IMR-90 (cell line): ENCODE measurements around the gene SHROOM4. TPM values are rescaled to one million over a fixed set of nuclear protein-coding genes. Genes with fewer than 3 reads are reported as not detected.

Experiments used
- ATAC-seq: fragments of 200-7000 bp; cut with Tn5 transposase; 2 replicates; pipeline ENCODE4 v1.9.1; 2020; ENCODE audit warnings: low read depth, mild to moderate bottlenecking, moderate library complexity
- BruUV-seq: library from RNA; stranded (reverse); fragments of 400-500 nt; replicated peaks from 2 replicates; lab custom pipeline; 2021; lab: Mats Ljungman, UMichigan
- CTCF ChIA-PET: fragments of 300-600 bp; formaldehyde crosslinking; extraction: SDS; loops from one replicate; lab custom pipeline; 2021; ENCODE audit warnings: antibody characterized with exemption; lab: Yijun Ruan, JAX
- POLR2A ChIA-PET: fragments of 300-600 bp; sonication (Branson Sonifier 250); formaldehyde crosslinking; loops from one replicate; lab custom pipeline; 2022; ENCODE audit warnings: antibody characterized with exemption; ENCODE audit not compliant: unreplicated experiment; lab: Charles Lee
- DNase-seq: peaks from one replicate; pipeline ENCODE4 v3.0.0; 2013
- H2AFZ ChIP-seq: replicated peaks from 2 replicates; pipeline ENCODE3; 2013; ENCODE audit warnings: low read length, mild to moderate bottlenecking; ENCODE audit not compliant: poor library complexity
- H2AK5ac ChIP-seq: 2 replicates; pipeline ENCODE4 v1.6.1; 2013; ENCODE audit warnings: low read depth, low read length, inconsistent platforms
- H2AK9ac ChIP-seq: replicated peaks from 2 replicates; pipeline ENCODE3; 2013; ENCODE audit warnings: mild to moderate bottlenecking, low read depth, low read length, moderate library complexity; ENCODE audit not compliant: poor library complexity
- H2BK120ac ChIP-seq: 2 replicates; pipeline ENCODE4 v1.6.1; 2013; ENCODE audit warnings: low read depth, low read length, inconsistent platforms
- H2BK15ac ChIP-seq: 3 replicates; pipeline ENCODE4 v1.6.1; 2013; ENCODE audit warnings: low read depth, low read length, inconsistent platforms
- H2BK20ac ChIP-seq: 2 replicates; pipeline ENCODE4 v1.6.1; 2013; ENCODE audit warnings: low read depth, mild to moderate bottlenecking, inconsistent platforms, low read length, moderate library complexity
- H2BK5ac ChIP-seq: 2 replicates; pipeline ENCODE4 v1.6.1; 2013; ENCODE audit warnings: mild to moderate bottlenecking, low read depth, low read length, inconsistent platforms; ENCODE audit not compliant: poor library complexity, severe bottlenecking
- H3K14ac ChIP-seq: replicated peaks from 2 replicates; pipeline ENCODE4 v1.6.1; 2013; ENCODE audit warnings: low read depth, low read length, inconsistent platforms
- H3K18ac ChIP-seq: 2 replicates; pipeline ENCODE4 v1.6.1; 2013; ENCODE audit warnings: low read depth, low read length, control low read depth
- H3K23ac ChIP-seq: 2 replicates; pipeline ENCODE4 v1.6.1; 2013; ENCODE audit warnings: low read depth, low read length, inconsistent platforms
- H3K27ac ChIP-seq: 2 replicates; pipeline ENCODE4 v1.5.1; 2013; ENCODE audit warnings: mild to moderate bottlenecking, control low read depth, low read length; ENCODE audit not compliant: insufficient read depth
- H3K27me3 ChIP-seq: 2 replicates; pipeline ENCODE4 v1.6.1; 2013; ENCODE audit warnings: low read length; ENCODE audit not compliant: control insufficient read depth, insufficient read depth
- H3K36me3 ChIP-seq: 2 replicates; pipeline ENCODE4 v1.6.1; 2013; ENCODE audit warnings: low read length, mixed read lengths; ENCODE audit not compliant: control insufficient read depth, insufficient read depth
- H3K4ac ChIP-seq: 2 replicates; pipeline ENCODE4 v1.6.1; 2013; ENCODE audit warnings: low read depth, low read length, inconsistent platforms
- H3K4me1 ChIP-seq: 2 replicates; pipeline ENCODE4 v1.6.1; 2013; ENCODE audit warnings: low read length, mixed read lengths; ENCODE audit not compliant: control insufficient read depth, insufficient read depth
- H3K4me2 ChIP-seq: 2 replicates; pipeline ENCODE4 v1.6.1; 2013; ENCODE audit warnings: low read depth, mild to moderate bottlenecking, control low read depth, low read length, moderate library complexity
- H3K4me3 ChIP-seq: 2 replicates; pipeline ENCODE4 v1.5.1; 2013; ENCODE audit warnings: low read depth, mild to moderate bottlenecking, control low read depth, low read length, moderate library complexity; ENCODE audit not compliant: insufficient read depth
- H3K56ac ChIP-seq: 2 replicates; pipeline ENCODE4 v1.6.1; 2013; ENCODE audit warnings: low read length, inconsistent platforms; ENCODE audit not compliant: insufficient read depth; ENCODE audit errors: extremely low read depth
- H3K79me1 ChIP-seq, 2 experiments: 2 replicates each; pipeline ENCODE4 v1.6.1; 2013; ENCODE audit warnings: low read length in 2 of 2, inconsistent platforms in 1 of 2, low read depth in 1 of 2
- H3K9ac ChIP-seq: 2 replicates; pipeline ENCODE4 v1.6.1; 2013; ENCODE audit warnings: low read depth, low read length, control low read depth
- H3K9me1 ChIP-seq: 2 replicates; pipeline ENCODE4 v1.6.1; 2013; ENCODE audit warnings: low read length, inconsistent platforms; ENCODE audit not compliant: insufficient read depth
- H3K9me3 ChIP-seq: 2 replicates; pipeline ENCODE4 v1.6.1; 2013; ENCODE audit warnings: low read length; ENCODE audit not compliant: control insufficient read depth, insufficient read depth
- H4K20me1 ChIP-seq: 2 replicates; pipeline ENCODE4 v1.6.1; 2013; ENCODE audit warnings: low read length, inconsistent platforms; ENCODE audit not compliant: insufficient read depth
- H4K5ac ChIP-seq: 2 replicates; pipeline ENCODE4 v1.6.1; 2013; ENCODE audit warnings: mild to moderate bottlenecking, low read depth, low read length, control low read depth
- H4K8ac ChIP-seq, 2 experiments: 2 replicates each; pipeline ENCODE4 v1.6.1; 2013; ENCODE audit warnings: low read depth in 2 of 2, low read length in 2 of 2, control low read depth in 1 of 2, inconsistent platforms in 1 of 2
- H4K91ac ChIP-seq: 2 replicates; pipeline ENCODE4 v1.6.1; 2013; ENCODE audit warnings: low read depth, low read length, inconsistent platforms; ENCODE audit not compliant: insufficient read depth
- CEBPB ChIP-seq: IDR thresholded peaks from 2 replicates; pipeline ENCODE4 v1.6.1; 2012; ENCODE audit warnings: low read depth, low read length, improper control_type of control experiment
- ELK1 ChIP-seq: fragments of 150-350 bp; IDR thresholded peaks from 2 replicates; pipeline ENCODE4 v1.6.1; 2016; ENCODE audit warnings: low read depth, mild to moderate bottlenecking, low read length, moderate library complexity, borderline replicate concordance
- MAFK ChIP-seq: IDR thresholded peaks from 2 replicates; pipeline ENCODE4 v1.6.1; 2012; ENCODE audit warnings: low read depth, low read length, improper control_type of control experiment
- MAZ ChIP-seq: IDR thresholded peaks from 2 replicates; pipeline ENCODE4 v1.6.1; 2012; ENCODE audit warnings: low read depth, mild to moderate bottlenecking, low read length, improper control_type of control experiment, moderate library complexity, borderline replicate concordance
- MXI1 ChIP-seq: IDR thresholded peaks from 2 replicates; pipeline ENCODE4 v1.6.1; 2012; ENCODE audit warnings: low read depth, mild to moderate bottlenecking, low read length, moderate library complexity, borderline replicate concordance
- NFE2L2 ChIP-seq: fragments of 150-350 bp; IDR thresholded peaks from 2 replicates; pipeline ENCODE4 v1.6.1; 2016; ENCODE audit warnings: low read depth, mild to moderate bottlenecking, low read length
- RAD21 ChIP-seq: IDR thresholded peaks from 2 replicates; pipeline ENCODE4 v1.6.1; 2012; ENCODE audit warnings: low read length, improper control_type of control experiment
- RCOR1 ChIP-seq: IDR thresholded peaks from 2 replicates; pipeline ENCODE4 v1.6.1; 2012; ENCODE audit warnings: mild to moderate bottlenecking, low read length, improper control_type of control experiment; ENCODE audit not compliant: insufficient replicate concordance
- SMC3 ChIP-seq: fragments of 150-350 bp; IDR thresholded peaks from 2 replicates; pipeline ENCODE4 v1.6.1; 2016; ENCODE audit warnings: low read depth, mild to moderate bottlenecking, antibody characterized with exemption, low read length, moderate library complexity
- USF2 ChIP-seq: fragments of 150-350 bp; IDR thresholded peaks from 2 replicates; pipeline ENCODE4 v1.6.1; 2017; ENCODE audit warnings: mild to moderate bottlenecking, antibody characterized with exemption, low read length, low read depth
- dilution Hi-C: fragments of 300-500 bp; cut with HindIII; formaldehyde crosslinking; loops from one replicate; pipeline ENCODE4 v1.14.3; 2018; ENCODE audit warnings: low sequenced_read_pairs; ENCODE audit not compliant: unreplicated experiment
- in situ Hi-C: fragments of 300-500 bp; cut with MboI; formaldehyde crosslinking; loops from 3 replicates; pipeline ENCODE4 v1.14.3; 2019; ENCODE audit warnings: low sequenced_read_pairs, inconsistent platforms, mixed read lengths
- intact Hi-C: fragments of 100-400 bp; cut with micrococcal nuclease; formaldehyde crosslinking; loops from 2 replicates; pipeline ENCODE4 v1.10.0; 2022
- polyA plus RNA-seq, 3 experiments: library from polyadenylated mRNA; depleted of rRNA; stranded (reverse); fragments of >200 nt; gene quantifications; 2 replicates each; pipeline ENCODE4 v1.2.3, GENCODE V29; 2012; ENCODE audit warnings: low replicate concordance in 1 of 3
- total RNA-seq: library from RNA; depleted of rRNA; stranded (reverse); fragments of >200 nt; gene quantifications from 2 replicates; pipeline ENCODE4 v1.2.3, GENCODE V29; 2012

SHROOM4 gene
- total and polyA plus RNA-seq, 2 of the 4 experiments (the other 2 are of a cell fraction), result 1.0 to 2.2 TPM

- Histone ChIP-seq H2BK120ac (no peak overlapping the region), H3K23ac (no peak overlapping the region), H3K4ac (no peak overlapping the region), H2BK5ac (no peak overlapping the region), H2BK20ac (no peak overlapping the region), H4K8ac (no peak overlapping the region), H2BK15ac (no peak overlapping the region), H2AK9ac (no peak overlapping the region), H3K79me1 (no peaks in the 10 kb centered on the region), H2AK5ac (no peak overlapping the region), H3K36me3 (no peaks in the 10 kb centered on the region), H3K27ac (no peak overlapping the region), H4K20me1 (no peaks in the 10 kb centered on the region), H3K4me2 (no peak overlapping the region), H3K4me3 (no peak overlapping the region), H3K9me1 (no peaks in the 10 kb centered on the region), H3K56ac (no peak overlapping the region), H2AFZ (no peak overlapping the region), H3K4me1 (no peaks in the 10 kb centered on the region), H3K9me3 (no peaks in the 10 kb centered on the region), H3K14ac (no peak overlapping the region), H3K27me3 (peaks cover 7% of the 10 kb centered on the region; the same call in 1 of the 2 replicates), H3K9ac (no peak overlapping the region), H3K18ac (no peak overlapping the region), H4K5ac (no peak overlapping the region), H4K91ac (no peak overlapping the region)
- ChIA-PET CTCF (no interaction called here), POLR2A (no interaction called here)
- ATAC-seq (no peak), DNase-seq (no peak)
- no TSS peak for BruUV-seq
- intact Hi-C loops, result no loop called here
- no peak for TF ChIP-seq MXI1
- no peak for TF ChIP-seq MAFK
- no peak for TF ChIP-seq USF2
- no peak for TF ChIP-seq MAZ
- TF ChIP-seq RCOR1, result no peak
- no peak for TF ChIP-seq SMC3
- no peak for TF ChIP-seq ELK1
- TF ChIP-seq RAD21, result no peak
- TF ChIP-seq NFE2L2, result no peak
- no peak for TF ChIP-seq CEBPB
- in situ Hi-C loops, result loop anchor here (25.0 kb wide), 1 partner anchor 684 kb away; the partner anchor contains the start of gene CLCN5
- dilution Hi-C loops, result no loop called here
These were observed 217.9 kb downstream of the SHROOM4 start for GRCh38 chrX:50596056-50596455.
